ENCODE results near the gene SCYL2.
"Not testable (repeated sequence)": the region's sequence is repeated elsewhere in the genome, so short reads cannot be mapped to it uniquely, and the experiment has no call there.

The SCYL2 gene

DNA sequence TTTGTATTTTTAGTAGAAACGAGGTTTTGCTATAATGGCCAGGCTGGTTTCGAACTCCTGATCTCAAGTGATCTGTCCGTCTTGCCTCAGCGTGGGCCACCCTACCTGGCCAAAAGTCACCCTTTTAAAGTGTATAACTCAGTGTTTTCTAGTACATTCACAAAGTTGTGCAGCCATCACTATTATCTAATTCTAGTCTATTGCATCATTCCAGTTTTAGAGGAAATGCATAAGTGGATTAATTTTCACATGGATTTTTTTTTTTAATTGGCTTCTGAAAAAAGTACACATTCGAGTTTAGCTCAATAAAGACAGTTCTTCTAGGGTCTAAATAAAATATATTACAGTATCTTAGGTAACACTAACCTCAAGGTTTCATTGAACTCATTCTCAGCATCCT lies 3.8 kb upstream of the SCYL2 start:
- no peaks in the 10 kb centered on the region for H3K9me3 ChIP-seq (ENCODE audit: control insufficient read depth, low read length)
- no peaks in the 10 kb centered on the region for H3K4me1 ChIP-seq (ENCODE audit: control insufficient read depth, insufficient read depth, low read length)
- WGBS, 2 experiments = 93 to 95% methylated on average over 4 to 5 of the region's 5 CpGs
- H3K27me3 ChIP-seq (ENCODE audit: control insufficient read depth, insufficient read depth, low read length, poor library complexity, severe bottlenecking) = no peaks in the 10 kb centered on the region
- H3K36me3 ChIP-seq (ENCODE audit: control insufficient read depth, insufficient read depth, low read length) = no peaks in the 10 kb centered on the region
- no peak overlapping the region for H3K27ac ChIP-seq (ENCODE audit: insufficient read depth, low read depth, low read length, poor library complexity, severe bottlenecking)
- no peak overlapping the region for H3K4me3 ChIP-seq (ENCODE audit: insufficient read depth, low read depth, low read length)

DNA sequence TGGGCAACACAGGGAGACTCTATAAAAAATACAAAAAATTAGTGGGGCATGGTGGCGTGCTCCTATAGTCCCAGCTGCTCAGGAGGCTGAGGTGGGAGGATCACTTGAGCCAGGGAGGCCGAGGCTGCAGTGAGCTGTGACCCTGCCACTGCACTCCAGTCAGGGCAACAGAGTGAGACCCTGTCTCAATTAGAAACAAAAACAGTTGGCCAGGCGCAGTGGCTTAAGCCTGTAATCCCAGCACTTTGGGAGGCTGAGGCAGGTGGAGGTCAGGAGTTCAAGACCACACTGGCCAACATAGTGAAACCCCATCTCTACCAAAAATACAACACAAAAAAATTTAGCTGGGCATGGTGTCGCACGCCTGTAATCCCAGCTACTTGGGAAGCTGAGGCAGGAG lies 1.9 kb upstream of the SCYL2 start:
- H3K36me3 ChIP-seq (ENCODE audit: control insufficient read depth, insufficient read depth, low read length); H3K4me3 ChIP-seq (ENCODE audit: insufficient read depth, low read depth, low read length); H3K27ac ChIP-seq (ENCODE audit: insufficient read depth, low read depth, low read length, poor library complexity, severe bottlenecking); H3K27me3 ChIP-seq (ENCODE audit: control insufficient read depth, insufficient read depth, low read length, poor library complexity, severe bottlenecking); H3K9me3 ChIP-seq (ENCODE audit: control insufficient read depth, low read length); H3K4me1 ChIP-seq (ENCODE audit: control insufficient read depth, insufficient read depth, low read length): not testable (repeated sequence)
- 86 to 94% methylated on average over 5 of the region's 5 CpGs for WGBS, 2 experiments

DNA sequence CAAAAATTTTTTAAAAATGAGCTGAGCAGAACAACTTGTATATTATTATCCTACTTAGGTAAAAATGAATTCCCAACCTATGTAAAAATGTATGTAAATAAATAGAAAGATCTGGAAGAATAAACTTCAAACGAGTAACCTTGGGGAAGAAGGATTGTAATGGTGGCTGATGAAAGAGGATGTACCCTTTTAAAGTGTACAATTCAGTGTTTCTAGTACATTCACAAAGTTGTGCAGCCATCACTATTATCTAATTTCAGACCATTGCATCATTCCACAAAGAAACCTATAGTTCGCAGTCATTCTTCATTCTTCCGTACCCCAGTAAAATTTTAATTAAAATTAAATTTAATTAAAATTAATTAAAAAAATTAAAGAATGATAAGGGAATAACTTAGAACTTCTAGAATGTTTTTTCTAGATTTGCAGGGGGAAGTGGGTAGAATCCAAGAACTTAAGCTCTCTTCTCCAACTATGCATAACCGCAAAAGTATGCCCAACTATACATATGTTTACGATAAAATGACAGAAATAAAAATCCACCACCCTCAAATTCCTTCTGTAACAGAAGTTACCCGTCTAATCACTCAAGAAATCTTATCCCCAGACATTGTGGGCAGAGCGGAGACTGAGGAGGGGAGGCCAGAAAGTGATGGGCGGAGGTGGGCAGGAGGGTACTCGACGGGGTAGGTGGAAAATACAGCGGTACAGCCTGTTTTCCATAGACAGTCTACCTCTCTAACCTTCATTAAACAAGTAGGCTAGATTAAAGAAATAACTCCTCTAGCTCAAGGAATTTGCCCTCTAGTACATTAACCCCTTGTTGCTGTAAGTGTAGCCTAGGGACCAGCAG lies 1.0 kb upstream of the SCYL2 start:
- H3K36me3 ChIP-seq (ENCODE audit: control insufficient read depth, insufficient read depth, low read length) = no peaks in the 10 kb centered on the region
- H3K4me3 ChIP-seq (ENCODE audit: insufficient read depth, low read depth, low read length) = peak overlapping the region; percentile 97
- no peak overlapping the region for H3K27ac ChIP-seq (ENCODE audit: insufficient read depth, low read depth, low read length, poor library complexity, severe bottlenecking)
- H3K4me1 ChIP-seq (ENCODE audit: control insufficient read depth, insufficient read depth, low read length) = no peaks in the 10 kb centered on the region
- H3K27me3 ChIP-seq (ENCODE audit: control insufficient read depth, insufficient read depth, low read length, poor library complexity, severe bottlenecking) = no peaks in the 10 kb centered on the region
- H3K9me3 ChIP-seq (ENCODE audit: control insufficient read depth, low read length) = no peaks in the 10 kb centered on the region
- WGBS, 2 experiments = 88% methylated on average over 6 to 9 of the region's 11 CpGs

DNA sequence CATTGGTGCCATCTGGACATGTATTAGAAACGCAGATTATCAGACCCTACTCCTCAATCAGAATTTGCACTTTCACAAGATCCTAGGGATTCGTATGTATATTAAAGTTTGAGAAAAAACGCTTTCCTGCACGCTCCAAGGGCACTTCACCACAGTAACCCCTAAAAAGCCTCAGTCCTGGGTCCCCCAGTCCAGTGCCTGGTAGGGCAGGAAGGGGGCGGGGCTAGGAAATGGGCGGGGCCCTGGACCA lies 467 bp upstream of the SCYL2 start:
- WGBS, 2 experiments = 12 to 17% methylated on average over 3 to 6 of the region's 6 CpGs
- Histone ChIP-seq H3K4me1 (ENCODE audit: control insufficient read depth, insufficient read depth, low read length) (no peaks in the 10 kb centered on the region), H3K36me3 (ENCODE audit: control insufficient read depth, insufficient read depth, low read length) (no peaks in the 10 kb centered on the region), H3K27me3 (ENCODE audit: control insufficient read depth, insufficient read depth, low read length, poor library complexity, severe bottlenecking) (no peaks in the 10 kb centered on the region), H3K4me3 (ENCODE audit: insufficient read depth, low read depth, low read length) (peak overlapping the region; percentile 97), H3K27ac (ENCODE audit: insufficient read depth, low read depth, low read length, poor library complexity, severe bottlenecking) (no peak overlapping the region), H3K9me3 (ENCODE audit: control insufficient read depth, low read length) (no peaks in the 10 kb centered on the region)

DNA sequence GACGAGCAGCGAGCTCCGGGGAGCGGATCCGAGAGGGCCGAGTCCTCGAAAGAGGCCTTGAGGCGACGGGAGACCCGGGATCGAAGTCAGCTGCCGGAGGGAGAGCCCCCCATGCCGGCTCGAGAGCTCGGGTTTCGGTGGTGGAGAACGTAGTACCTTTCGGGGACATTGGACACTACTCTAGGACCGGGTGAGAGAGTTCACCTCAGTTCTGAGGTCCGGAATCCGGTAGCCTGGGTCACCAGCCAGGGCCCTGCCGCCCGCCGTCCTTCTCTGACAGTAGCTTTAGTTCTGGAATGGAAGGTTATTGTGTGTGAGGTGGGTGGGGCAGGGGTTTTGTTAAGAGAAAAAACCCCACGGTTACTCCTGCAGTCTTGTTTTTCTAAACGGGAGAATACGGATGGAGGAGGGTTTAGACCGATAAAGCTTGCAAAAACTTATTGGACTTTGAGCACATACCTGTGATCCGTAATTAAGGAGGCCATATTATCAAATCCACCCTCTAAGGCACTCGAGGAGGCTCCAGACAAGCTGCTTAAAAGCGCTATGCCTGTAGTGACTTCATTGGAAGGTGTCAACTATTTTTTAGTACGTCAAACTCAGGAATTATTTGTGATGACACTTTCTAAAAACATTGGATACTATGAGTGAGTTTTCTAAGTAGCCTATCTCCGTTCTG lies 765 bp downstream of the SCYL2 start:
- 2% methylated on average over 33 of the region's 33 CpGs for WGBS, 2 experiments
- no peaks in the 10 kb centered on the region for H3K4me1 ChIP-seq (ENCODE audit: control insufficient read depth, insufficient read depth, low read length)
- H3K4me3 ChIP-seq (ENCODE audit: insufficient read depth, low read depth, low read length) = peak overlapping the region; percentile 97
- no peaks in the 10 kb centered on the region for H3K27me3 ChIP-seq (ENCODE audit: control insufficient read depth, insufficient read depth, low read length, poor library complexity, severe bottlenecking)
- peak overlapping the region; percentile 96 for H3K27ac ChIP-seq (ENCODE audit: insufficient read depth, low read depth, low read length, poor library complexity, severe bottlenecking)
- no peaks in the 10 kb centered on the region for H3K9me3 ChIP-seq (ENCODE audit: control insufficient read depth, low read length)
- H3K36me3 ChIP-seq (ENCODE audit: control insufficient read depth, insufficient read depth, low read length) = no peaks in the 10 kb centered on the region

DNA sequence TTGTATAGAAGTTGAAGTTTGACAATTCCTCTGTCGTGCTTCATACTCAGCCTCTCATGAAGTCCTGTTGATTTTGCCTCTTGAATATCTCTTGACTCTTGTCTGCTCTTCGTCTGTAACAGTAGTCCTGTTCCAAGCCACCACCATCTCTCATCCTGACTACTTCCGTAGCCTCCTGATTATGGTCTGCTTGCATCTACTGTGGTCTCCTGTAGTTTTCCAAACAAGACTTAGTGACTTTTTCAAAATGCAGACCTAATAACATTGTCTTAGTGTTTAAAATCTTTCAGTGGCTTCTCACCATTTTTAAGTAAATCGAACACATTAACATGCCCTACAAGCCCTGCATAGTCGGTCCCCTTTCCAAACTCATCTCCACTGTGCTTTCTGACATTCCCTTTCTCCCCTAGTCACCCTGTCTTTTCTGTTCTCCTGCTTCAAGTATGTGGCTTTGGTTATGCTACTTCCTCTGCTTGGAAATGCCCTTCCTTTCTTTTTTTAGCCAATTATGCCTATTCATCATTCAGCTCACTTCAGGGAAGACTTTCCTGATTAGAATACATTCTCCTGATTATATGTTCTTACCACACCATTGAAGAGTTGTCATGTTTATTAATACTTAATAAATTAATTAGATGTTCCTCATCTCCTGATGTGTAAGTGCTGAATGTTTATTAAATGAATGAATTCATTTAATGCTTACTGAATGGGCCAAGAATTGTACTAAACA lies 2.0 kb downstream of the SCYL2 start:
- Histone ChIP-seq H3K4me1 (ENCODE audit: control insufficient read depth, insufficient read depth, low read length) (no peaks in the 10 kb centered on the region), H3K9me3 (ENCODE audit: control insufficient read depth, low read length) (no peaks in the 10 kb centered on the region), H3K27ac (ENCODE audit: insufficient read depth, low read depth, low read length, poor library complexity, severe bottlenecking) (no peak overlapping the region), H3K27me3 (ENCODE audit: control insufficient read depth, insufficient read depth, low read length, poor library complexity, severe bottlenecking) (no peaks in the 10 kb centered on the region), H3K4me3 (ENCODE audit: insufficient read depth, low read depth, low read length) (peak overlapping the region; percentile 97), H3K36me3 (ENCODE audit: control insufficient read depth, insufficient read depth, low read length) (no peaks in the 10 kb centered on the region)
- 60 to 64% methylated on average over 5 of the region's 5 CpGs for whole genome bisulfite sequencing, 2 experiments

DNA sequence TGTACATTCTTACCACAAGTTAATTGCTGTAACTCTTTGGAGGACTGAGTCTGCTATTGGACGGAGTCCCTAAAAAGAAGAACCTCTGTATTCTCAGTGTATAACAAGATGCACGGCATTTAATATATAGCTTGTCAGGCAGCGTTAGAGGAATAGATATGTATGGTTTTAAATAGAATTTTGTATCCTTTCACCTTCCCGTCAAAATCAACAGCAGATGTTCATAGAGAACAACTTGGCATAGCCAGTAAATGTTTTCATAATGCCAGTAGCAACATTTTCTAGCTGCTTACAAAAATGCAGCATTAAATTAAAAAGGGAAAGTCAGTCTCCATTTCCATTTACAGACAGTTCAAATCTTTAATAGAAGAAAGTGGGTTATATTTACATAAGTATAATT lies 6.8 kb downstream of the SCYL2 start:
- WGBS, 2 experiments = 92 to 95% methylated on average over 3 to 4 of the region's 4 CpGs
- Histone ChIP-seq H3K9me3 (ENCODE audit: control insufficient read depth, low read length) (no peaks in the 10 kb centered on the region), H3K27ac (ENCODE audit: insufficient read depth, low read depth, low read length, poor library complexity, severe bottlenecking) (no peak overlapping the region), H3K4me1 (ENCODE audit: control insufficient read depth, insufficient read depth, low read length) (no peaks in the 10 kb centered on the region), H3K27me3 (ENCODE audit: control insufficient read depth, insufficient read depth, low read length, poor library complexity, severe bottlenecking) (no peaks in the 10 kb centered on the region), H3K4me3 (ENCODE audit: insufficient read depth, low read depth, low read length) (no peak overlapping the region), H3K36me3 (ENCODE audit: control insufficient read depth, insufficient read depth, low read length) (no peaks in the 10 kb centered on the region)

DNA sequence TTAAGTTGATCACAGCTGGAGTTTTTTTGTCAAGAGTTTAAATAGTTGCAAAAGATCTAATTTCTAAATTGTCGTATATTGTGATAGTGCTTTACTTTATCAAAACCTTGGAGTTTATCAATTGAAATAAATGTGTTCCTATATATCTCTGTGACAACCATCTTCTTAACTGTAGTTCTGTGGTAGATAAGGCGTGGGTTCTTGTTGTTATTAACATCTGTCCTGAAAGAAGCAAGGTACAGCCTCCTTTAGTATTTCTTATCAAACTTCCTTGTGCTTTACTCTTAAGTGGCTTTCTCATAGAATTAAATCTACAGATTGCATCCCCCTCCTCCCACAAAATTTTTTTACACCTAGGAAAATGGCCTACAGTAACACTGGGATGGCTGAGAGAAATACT lies 7.3 kb downstream of the SCYL2 start:
- no peaks in the 10 kb centered on the region for H3K9me3 ChIP-seq (ENCODE audit: control insufficient read depth, low read length)
- no peaks in the 10 kb centered on the region for H3K4me1 ChIP-seq (ENCODE audit: control insufficient read depth, insufficient read depth, low read length)
- H3K4me3 ChIP-seq (ENCODE audit: insufficient read depth, low read depth, low read length) = no peak overlapping the region
- H3K27ac ChIP-seq (ENCODE audit: insufficient read depth, low read depth, low read length, poor library complexity, severe bottlenecking) = no peak overlapping the region
- H3K27me3 ChIP-seq (ENCODE audit: control insufficient read depth, insufficient read depth, low read length, poor library complexity, severe bottlenecking) = no peaks in the 10 kb centered on the region
- H3K36me3 ChIP-seq (ENCODE audit: control insufficient read depth, insufficient read depth, low read length) = no peaks in the 10 kb centered on the region
- 100% methylated on average over 2 of the region's 2 CpGs; no CpG with 5 or more reads in 1 of the 2 experiments for WGBS, 2 experiments

DNA sequence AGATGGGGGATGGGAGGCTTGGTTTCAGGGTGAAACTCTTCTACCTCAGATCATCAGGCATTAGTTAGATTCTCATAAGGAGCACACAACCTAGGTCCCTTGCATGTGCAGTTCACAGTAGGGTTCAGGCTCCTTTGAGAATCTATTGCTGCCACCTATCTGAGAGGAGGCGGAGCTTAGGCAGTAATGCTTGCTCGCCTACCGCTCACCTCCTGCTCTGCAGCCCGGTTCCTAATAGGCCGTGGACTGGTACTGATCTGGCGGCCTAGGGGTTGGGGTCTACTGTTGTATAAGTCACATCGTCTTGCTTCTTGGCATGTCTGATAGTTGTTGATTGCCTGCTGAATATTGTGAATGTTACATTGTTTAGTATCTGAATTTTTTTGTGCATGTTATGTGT lies 12.2 kb downstream of the SCYL2 start:
- Histone ChIP-seq H3K27ac (ENCODE audit: insufficient read depth, low read depth, low read length, poor library complexity, severe bottlenecking) (no peak overlapping the region), H3K4me3 (ENCODE audit: insufficient read depth, low read depth, low read length) (no peak overlapping the region), H3K27me3 (ENCODE audit: control insufficient read depth, insufficient read depth, low read length, poor library complexity, severe bottlenecking) (no peaks in the 10 kb centered on the region), H3K36me3 (ENCODE audit: control insufficient read depth, insufficient read depth, low read length) (no peaks in the 10 kb centered on the region), H3K9me3 (ENCODE audit: control insufficient read depth, low read length) (no peaks in the 10 kb centered on the region), H3K4me1 (ENCODE audit: control insufficient read depth, insufficient read depth, low read length) (no peaks in the 10 kb centered on the region)
- WGBS, 2 experiments = 87 to 90% methylated on average over 7 of the region's 7 CpGs

DNA sequence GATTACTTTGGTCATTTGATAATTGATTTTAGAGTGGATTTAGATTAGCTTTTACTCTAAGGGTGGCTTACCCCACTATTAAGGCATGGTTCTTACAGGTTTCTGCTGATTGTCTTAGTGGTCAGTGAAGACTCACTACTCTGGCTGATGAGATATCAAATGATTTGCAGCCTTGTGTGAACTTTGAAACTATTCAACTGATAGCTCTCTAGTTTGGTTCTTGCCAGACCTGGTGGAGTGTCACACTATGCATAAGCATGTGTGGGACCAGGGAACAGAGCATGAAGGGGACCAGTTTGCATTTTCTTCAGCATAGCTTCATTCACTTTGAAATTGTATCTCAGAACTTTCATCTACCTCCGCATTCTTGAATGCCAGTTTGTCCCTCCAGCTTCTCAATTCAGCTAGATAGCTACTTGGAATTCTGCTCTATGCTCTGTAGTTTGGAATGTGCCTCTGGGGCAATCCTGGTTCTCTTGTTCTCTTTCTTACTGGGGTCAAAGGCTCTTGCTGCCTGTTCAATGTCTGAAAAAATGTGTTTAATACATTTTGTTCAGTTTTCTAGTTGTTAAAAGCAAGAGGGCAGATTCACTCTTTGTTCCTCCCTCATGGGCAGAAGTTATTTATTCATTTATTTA lies 12.7 kb downstream of the SCYL2 start:
- Histone ChIP-seq H3K9me3 (ENCODE audit: control insufficient read depth, low read length) (no peaks in the 10 kb centered on the region), H3K4me3 (ENCODE audit: insufficient read depth, low read depth, low read length) (no peak overlapping the region), H3K4me1 (ENCODE audit: control insufficient read depth, insufficient read depth, low read length) (no peaks in the 10 kb centered on the region), H3K27me3 (ENCODE audit: control insufficient read depth, insufficient read depth, low read length, poor library complexity, severe bottlenecking) (no peaks in the 10 kb centered on the region), H3K27ac (ENCODE audit: insufficient read depth, low read depth, low read length, poor library complexity, severe bottlenecking) (peak overlapping the region; percentile 9), H3K36me3 (ENCODE audit: control insufficient read depth, insufficient read depth, low read length) (no peaks in the 10 kb centered on the region)
- WGBS, 2 experiments = 75 to 86% methylated on average over 1 of the region's 1 CpG

Data from ectodermal cell (in vitro differentiated cells).